K562 (cell line): Measurements from ENCODE around the gene RAB25. TPM values are rescaled to one million over a fixed set of nuclear protein-coding genes. Genes with fewer than 3 reads are reported as not detected.

Experiments used
- ATAC-seq: fragments of 200-7000 bp; cut with Tn5 transposase; 3 replicates; pipeline ENCODE4 v1.9.1; 2020; ENCODE audit warnings: moderate library complexity
- BruUV-seq: library from RNA; stranded (reverse); fragments of 400-500 nt; replicated peaks from 2 replicates; lab custom pipeline; 2021; lab: Mats Ljungman, UMichigan
- CTCF ChIA-PET: fragments of 300-600 bp; formaldehyde crosslinking; extraction: SDS; loops from one replicate; lab custom pipeline; 2021; ENCODE audit warnings: low intra/inter-chr PET ratio; lab: Yijun Ruan, JAX
- POLR2A ChIA-PET: fragments of 300-600, 350-650 bp; sonication (Branson Sonifier 250); formaldehyde crosslinking; extraction: SDS; loops from one replicate; lab custom pipeline; 2021; ENCODE audit warnings: antibody characterized with exemption, inconsistent platforms; lab: Yijun Ruan, JAX
- DNase-seq, 4 experiments: peaks; one replicate each; pipeline versions ENCODE4 v3.0.0 to v3.0.0-alpha.2; 2011 to 2018; ENCODE audit warnings: low spot score in 3 of 4, mixed read lengths in 3 of 4; ENCODE audit errors: extremely low read depth in 1 of 4
- FAIRE-seq: peaks from 2 replicates; lab custom pipeline; 2011; peaks lifted over from hg19 to GRCh38; lab: Jason Lieb, UNC
- H2AFZ ChIP-seq: 2 replicates; pipeline ENCODE4 v1.6.0; 2011; ENCODE audit warnings: low read depth, low read length, control low read depth, inconsistent platforms
- H3K27ac ChIP-seq: fragments of 200-600 bp; 3 replicates; pipeline ENCODE4 v1.8.0; 2011; ENCODE audit warnings: low read depth, mild to moderate bottlenecking, control low read depth, inconsistent platforms, low read length, moderate library complexity, mixed read lengths; ENCODE audit errors: extremely low read depth
- H3K27me3 ChIP-seq, 2 experiments: fragments of 300-600 bp in 1 of 2; 2 replicates in 1 of 2; 3 replicates in 1 of 2; pipeline versions ENCODE4 v1.6.0 to v1.8.0; 2011; ENCODE audit warnings: inconsistent platforms in 2 of 2, low read length in 2 of 2, mild to moderate bottlenecking in 1 of 2, mixed read lengths in 1 of 2, moderate library complexity in 1 of 2; ENCODE audit not compliant: control insufficient read depth in 2 of 2, insufficient read depth in 2 of 2
- H3K36me3 ChIP-seq: fragments of 300-600 bp; 3 replicates; pipeline ENCODE4 v1.8.0; 2011; ENCODE audit warnings: mild to moderate bottlenecking, low read length, inconsistent platforms; ENCODE audit not compliant: control insufficient read depth, insufficient read depth
- H3K4me1 ChIP-seq, 2 experiments: fragments of 200-600 bp in 1 of 2; replicated peaks in 1 of 2; 2 replicates in 1 of 2; 3 replicates in 1 of 2; pipeline versions ENCODE4 v1.5.1 to v1.8.0; 2011; ENCODE audit warnings: inconsistent platforms in 2 of 2, low read length in 2 of 2, mild to moderate bottlenecking in 1 of 2, mixed read lengths in 1 of 2, moderate library complexity in 1 of 2; ENCODE audit not compliant: control insufficient read depth in 2 of 2, insufficient read depth in 2 of 2
- H3K4me2 ChIP-seq: 2 replicates; pipeline ENCODE4 v1.6.1; 2011; ENCODE audit warnings: low read length, control low read depth, inconsistent platforms, mixed read lengths; ENCODE audit not compliant: insufficient read depth
- H3K4me3 ChIP-seq: fragments of 200-600 bp; sonication (generic), shearing (Covaris generic); 2 replicates; pipeline ENCODE4 v1.5.1; 2016; ENCODE audit warnings: control low read depth, inconsistent platforms
- H3K79me2 ChIP-seq: fragments of 200-600 bp; 3 replicates; pipeline ENCODE4 v1.8.0; 2011; ENCODE audit warnings: low read length, inconsistent platforms; ENCODE audit not compliant: control insufficient read depth, insufficient read depth
- H3K9ac ChIP-seq, 2 experiments: 2 replicates each; pipeline versions ENCODE4 v1.6.0 to v1.6.1; 2011; ENCODE audit warnings: low read depth in 2 of 2, low read length in 2 of 2, control low read depth in 1 of 2, inconsistent platforms in 1 of 2, mild to moderate bottlenecking in 1 of 2, mixed read lengths in 1 of 2; ENCODE audit not compliant: insufficient read depth in 1 of 2
- H3K9me1 ChIP-seq: one replicate; pipeline ENCODE4 v1.6.0; 2011; ENCODE audit warnings: inconsistent platforms, mild to moderate bottlenecking, low read length, moderate library complexity; ENCODE audit not compliant: control insufficient read depth, insufficient read depth
- H3K9me3 ChIP-seq: replicated peaks from 2 replicates; pipeline ENCODE4 v1.5.1; 2011; ENCODE audit warnings: low read depth, low read length, inconsistent platforms; ENCODE audit not compliant: control insufficient read depth, insufficient read depth
- H4K20me1 ChIP-seq: replicated peaks from 2 replicates; pipeline ENCODE4 v1.6.1; 2011; ENCODE audit warnings: low read length, inconsistent platforms, mixed read lengths; ENCODE audit not compliant: control insufficient read depth, insufficient read depth
- CBX1 ChIP-seq: sonication (generic); IDR thresholded peaks from 2 replicates; pipeline ENCODE4 v1.6.1; 2016; ENCODE audit warnings: antibody characterized with exemption, low read depth, mild to moderate bottlenecking
- CTCF ChIP-seq, 3 experiments: IDR thresholded peaks in 2 of 3; conservative IDR thresholded peaks in 1 of 3; 2 replicates each; pipeline ENCODE4 v1.5.1; 2011 to 2012; ENCODE audit warnings: low read length in 3 of 3, mild to moderate bottlenecking in 3 of 3, control low read depth in 2 of 3, improper control_type of control experiment in 1 of 3, inconsistent platforms in 1 of 3, low read depth in 1 of 3, mixed read lengths in 1 of 3, moderate library complexity in 1 of 3; ENCODE audit not compliant: insufficient read depth in 2 of 3
- HDAC3 ChIP-seq: fragments of 450-650 bp; IDR thresholded peaks from 2 replicates; pipeline ENCODE4 v1.6.1; 2018; ENCODE audit warnings: borderline replicate concordance, mild to moderate bottlenecking, moderate library complexity; ENCODE audit not compliant: partially characterized antibody
- JUNB ChIP-seq: fragments of 450-650 bp; formaldehyde crosslinking; conservative IDR thresholded peaks from 2 replicates; pipeline ENCODE4 v1.4.0; 2020; ENCODE audit warnings: mild to moderate bottlenecking
- JUND ChIP-seq, 2 experiments: IDR thresholded peaks; 2 replicates in 1 of 2; 3 replicates in 1 of 2; pipeline ENCODE4 v1.6.1; 2011; ENCODE audit warnings: borderline replicate concordance in 2 of 2, low read depth in 2 of 2, low read length in 2 of 2, improper control_type of control experiment in 1 of 2, missing biosample characterization in 1 of 2, missing genetic modification characterization in 1 of 2, missing genetic modification reagents in 1 of 2
- MAFG ChIP-seq: fragments of 450-650 bp; conservative IDR thresholded peaks from 2 replicates; pipeline ENCODE4 v1.6.1; 2016; ENCODE audit warnings: missing genetic modification characterization, missing compliant biosample characterization
- ZBED1 ChIP-seq: IDR thresholded peaks from 2 replicates; pipeline ENCODE4 v1.6.1; 2014
- ZNF197 ChIP-seq: fragments of 200-800 bp; sonication (Bioruptor generic); IDR thresholded peaks from 2 replicates; pipeline ENCODE4 v1.6.1; 2016; ENCODE audit warnings: low read depth, missing genetic modification characterization, missing compliant biosample characterization
- ZNF282 ChIP-seq: sonication (generic); formaldehyde crosslinking; IDR thresholded peaks from 2 replicates; pipeline ENCODE4 v1.8.1; 2023; ENCODE audit warnings: missing genetic modification reagents
- ZSCAN32 ChIP-seq: fragments of 450-650 bp; formaldehyde crosslinking; IDR thresholded peaks from 2 replicates; pipeline ENCODE4 v1.4.0; 2020; ENCODE audit warnings: mild to moderate bottlenecking, moderate library complexity
- WGBS: fragments of 100-300 bp; shearing (Covaris generic); methylation state at CpG from one replicate; pipeline ENCODE4 v1.1.6; 2016; ENCODE audit warnings: low coverage, mixed read lengths; ENCODE audit not compliant: insufficient coverage; ENCODE audit errors: missing lambda C conversion rate; 5-methylcytosine and 5-hydroxymethylcytosine counted together
- in situ Hi-C: fragments of 300-500 bp; cut with MboI; formaldehyde crosslinking; loops from 4 replicates; pipeline ENCODE4 v1.15.0; 2018; ENCODE audit warnings: inconsistent platforms, mixed read lengths
- intact Hi-C: fragments of 100-400 bp; cut with micrococcal nuclease; formaldehyde crosslinking; loops from 2 replicates; pipeline ENCODE4 v1.14.2; 2022
- polyA plus RNA-seq, 8 experiments: library from polyadenylated mRNA; depleted of rRNA in 4 of 8; stranded (reverse) in 5 of 8; unstranded in 3 of 8; fragments of >200 nt; fragmentation: Nextera tagmentation in 2 of 8; fragmentation: Illumina TruSeq in 1 of 8; extraction: Ambion mirVana in 2 of 8; extraction: Trizol in 1 of 8; gene quantifications; 2 replicates each; pipeline versions ENCODE4 v1.2.1 to v1.2.3, GENCODE V29; 2011 to 2014; ENCODE audit warnings: inconsistent platforms in 1 of 8, missing spikeins in 1 of 8
- total RNA-seq, 7 experiments: library from RNA; depleted of rRNA in 6 of 7; stranded (reverse); fragments of >200 nt in 6 of 7; fragmentation: Illumina TruSeq in 2 of 7; extraction: Trizol in 2 of 7; gene quantifications; 2 replicates each; pipeline versions ENCODE4 v1.2.1 to v1.2.3, GENCODE V29; 2011 to 2021; ENCODE audit warnings: low replicate concordance in 1 of 7
- TF ChIP-seq, protein P1 (sequence below): fragments of 250-450 bp; sonication (Bioruptor Pico); IDR thresholded peaks from 2 replicates; pipeline ENCODE4 v1.9.0; 2021; ENCODE audit warnings: mild to moderate bottlenecking
- TF ChIP-seq, protein P2 (sequence below): fragments of 450-650 bp; IDR thresholded peaks from 2 replicates; pipeline ENCODE4 v1.6.1; 2016; ENCODE audit warnings: antibody characterized with exemption

RAB25 gene
- total and polyA plus RNA-seq, 9 of the 15 experiments (the other 6 are each of a cell fraction or from before 2014, with no cell fraction given) = 0.10 to 0.27 (median 0.13) TPM; not detected in 6

GRCh38 chr1:156075162-156075561, 14.2 kb downstream of the RAB25 start:
- Histone ChIP-seq H3K27ac (no peak overlapping the region), H3K4me3 (no peak overlapping the region)
- TF ChIP-seq, protein P1, sequence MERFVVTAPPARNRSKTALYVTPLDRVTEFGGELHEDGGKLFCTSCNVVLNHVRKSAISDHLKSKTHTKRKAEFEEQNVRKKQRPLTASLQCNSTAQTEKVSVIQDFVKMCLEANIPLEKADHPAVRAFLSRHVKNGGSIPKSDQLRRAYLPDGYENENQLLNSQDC (CRISPR knock-in tag) = no peak
- TF ChIP-seq ZNF197 (CRISPR knock-in tag) (no peak), CBX1 (no peak), JUNB (CRISPR knock-in tag) (no peak), JUND (IDR thresholded peaks at IDR 0.05; ENCODE audit: borderline replicate concordance, low read depth, low read length) (0 out of 2 replicates have a peak, but pooled peaks have one; percentile 24), JUND (tag; IDR thresholded peaks at IDR 0.05; ENCODE audit: borderline replicate concordance, low read depth, low read length) (no peak), ZNF282 (CRISPR knock-in tag) (no peak), ZSCAN32 (CRISPR knock-in tag) (no peak), MAFG (tag) (no peak), ZBED1 (no peak), HDAC3 (no peak), CTCF (IDR thresholded peaks at IDR 0.05 in 2 of 3, conservative IDR thresholded peaks at IDR 0.05 in 1 of 3; ENCODE audit: insufficient read depth in 2 of 3, low read depth in 1 of 3, low read length in 3 of 3) (peak in 1 of 3 experiments; percentile 19; a peak in 1 of 6 replicates)
- TF ChIP-seq, protein P2, sequence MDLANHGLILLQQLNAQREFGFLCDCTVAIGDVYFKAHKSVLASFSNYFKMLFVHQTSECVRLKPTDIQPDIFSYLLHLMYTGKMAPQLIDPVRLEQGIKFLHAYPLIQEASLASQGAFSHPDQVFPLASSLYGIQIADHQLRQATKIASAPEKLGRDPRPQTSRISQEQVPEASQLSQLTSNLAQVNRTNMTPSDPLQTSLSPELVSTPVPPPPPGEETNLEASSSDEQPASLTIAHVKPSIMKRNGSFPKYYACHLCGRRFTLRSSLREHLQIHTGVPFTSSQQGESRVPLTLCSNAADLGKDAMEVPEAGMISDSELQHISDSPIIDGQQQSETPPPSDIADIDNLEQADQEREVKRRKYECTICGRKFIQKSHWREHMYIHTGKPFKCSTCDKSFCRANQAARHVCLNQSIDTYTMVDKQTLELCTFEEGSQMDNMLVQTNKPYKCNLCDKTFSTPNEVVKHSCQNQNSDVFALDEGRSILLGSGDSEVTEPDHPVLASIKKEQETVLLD = no peak
- TF ChIP-seq, all 486 proteins: peak for 2
- in situ Hi-C loops (no loop called here), intact Hi-C loops (no loop called here)
- Histone ChIP-seq H3K9ac (no peak overlapping the region), H3K79me2 (0 out of 3 replicates have a peak, but pooled peaks cover 2% of the 10 kb centered on the region), H4K20me1 (no peaks in the 10 kb centered on the region), H3K36me3 (peaks cover 25% of the 10 kb centered on the region; the same call in 1 of the 3 replicates), H2AFZ (no peak overlapping the region), H3K4me1 (peaks cover 9 to 13% of the 10 kb centered on the region in 2 experiments; a peak in 4 of 5 replicates), H3K9me1 (peaks cover 2% of the 10 kb centered on the region), H3K9me3 (no peaks in the 10 kb centered on the region), H3K27me3 (no peaks in the 10 kb centered on the region), H3K4me2 (no peak overlapping the region)
- DNase-seq = peak in 1 of 4 experiments; percentile 29
- peak; percentile 32; the same call in 1 of the 3 replicates for ATAC-seq
- POLR2A ChIA-PET = interaction anchor here (0.6 to 1.3 kb wide), 4 partner anchors 9 to 153 kb away, joined by 3 to 9 read pairs (median 3); partner anchors contain the start of gene LMNA
- BruUV-seq = no TSS peak
- CTCF ChIA-PET = interaction anchor here (0.5 kb wide), 1 partner anchor 227 kb away, joined by 3 read pairs; no protein-coding TSS in a partner anchor
- WGBS = 45% methylated on average over 3 of the region's 3 CpGs
- FAIRE-seq = no peak
